Measurements from ENCODE around the gene DGKD.

The DGKD gene

GRCh38 chr2:233481368-233482142 lies 127.3 kb downstream of the DGKD start:
- no peak for TF ChIP-seq CTCF (IDR thresholded peaks at IDR 0.05; ENCODE audit: extremely low read depth, missing control alignments)
- DNase-seq (ENCODE audit: low spot score), result no peak

- TF ChIP-seq CTCF (IDR thresholded peaks at IDR 0.05; ENCODE audit: extremely low read depth, missing control alignments), result no peak
- DNase-seq (ENCODE audit: low spot score), result no peak
Observed at GRCh38 chr2:233482616-233483015, 128.3 kb downstream of the DGKD start.

GRCh38 chr2:233485726-233486125 lies 131.4 kb downstream of the DGKD start:
- TF ChIP-seq CTCF (IDR thresholded peaks at IDR 0.05; ENCODE audit: extremely low read depth, missing control alignments), result no peak
- no peak for DNase-seq (ENCODE audit: low spot score)

GRCh38 chr2:233486357-233486756 lies 132.1 kb downstream of the DGKD start:
- DNase-seq (ENCODE audit: low spot score), result no peak
- TF ChIP-seq CTCF (IDR thresholded peaks at IDR 0.05; ENCODE audit: extremely low read depth, missing control alignments), result no peak

GRCh38 chr2:233486778-233487552 lies 132.7 kb downstream of the DGKD start:
- DNase-seq (ENCODE audit: low spot score), result peak; percentile 4
- TF ChIP-seq CTCF (IDR thresholded peaks at IDR 0.05; ENCODE audit: extremely low read depth, missing control alignments), result no peak

GRCh38 chr2:233487748-233488345 lies 133.6 kb downstream of the DGKD start:
- peak; percentile 1 for DNase-seq (ENCODE audit: low spot score)
- no peak for TF ChIP-seq CTCF (IDR thresholded peaks at IDR 0.05; ENCODE audit: extremely low read depth, missing control alignments)

GRCh38 chr2:233489143-233489542 lies 134.8 kb downstream of the DGKD start:
- no peak for DNase-seq (ENCODE audit: low spot score)
- no peak for TF ChIP-seq CTCF (IDR thresholded peaks at IDR 0.05; ENCODE audit: extremely low read depth, missing control alignments)

Measured in GM20000 (cell line).